Mucosa of rectum (tissue), 2 donors: ENCODE measurements around the gene FAM83D.
"Not testable (repeated sequence)": the region's sequence is repeated elsewhere in the genome, so short reads cannot be mapped to it uniquely, and the experiment has no call there.

Experiments used
- H3K27ac ChIP-seq, 2 donors: one replicate each; pipeline ENCODE4 v1.7.0; 2013; ENCODE audit warnings: inconsistent platforms in 2 of 2, low read depth in 2 of 2, low read length in 2 of 2
- H3K27me3 ChIP-seq, 2 donors: one replicate each; pipeline ENCODE4 v1.7.0; 2013; ENCODE audit warnings: low read length in 2 of 2; ENCODE audit not compliant: control insufficient read depth in 2 of 2, insufficient read depth in 2 of 2
- H3K36me3 ChIP-seq, 2 donors: one replicate each; pipeline ENCODE4 v1.7.0; 2013; ENCODE audit warnings: low read length in 2 of 2; ENCODE audit not compliant: control insufficient read depth in 2 of 2, insufficient read depth in 2 of 2
- H3K4me1 ChIP-seq, 2 donors: one replicate each; pipeline ENCODE4 v1.7.0; 2013; ENCODE audit warnings: low read length in 2 of 2, mild to moderate bottlenecking in 1 of 2; ENCODE audit not compliant: control insufficient read depth in 2 of 2, insufficient read depth in 2 of 2
- H3K4me3 ChIP-seq, 2 donors: one replicate each; pipeline ENCODE4 v1.7.0; 2013; ENCODE audit warnings: low read length in 2 of 2
- H3K9ac ChIP-seq, 2 donors: one replicate each; pipeline ENCODE4 v1.7.0; 2013; ENCODE audit warnings: low read length in 2 of 2, low read depth in 1 of 2, mild to moderate bottlenecking in 1 of 2
- H3K9me3 ChIP-seq, 2 donors: one replicate each; pipeline ENCODE4 v1.7.0; 2013; ENCODE audit warnings: low read length in 2 of 2; ENCODE audit not compliant: control insufficient read depth in 2 of 2
- donor health status: healthy.
- donor health status: Normal muscosa, but diverticular disease.

FAM83D gene

DNA sequence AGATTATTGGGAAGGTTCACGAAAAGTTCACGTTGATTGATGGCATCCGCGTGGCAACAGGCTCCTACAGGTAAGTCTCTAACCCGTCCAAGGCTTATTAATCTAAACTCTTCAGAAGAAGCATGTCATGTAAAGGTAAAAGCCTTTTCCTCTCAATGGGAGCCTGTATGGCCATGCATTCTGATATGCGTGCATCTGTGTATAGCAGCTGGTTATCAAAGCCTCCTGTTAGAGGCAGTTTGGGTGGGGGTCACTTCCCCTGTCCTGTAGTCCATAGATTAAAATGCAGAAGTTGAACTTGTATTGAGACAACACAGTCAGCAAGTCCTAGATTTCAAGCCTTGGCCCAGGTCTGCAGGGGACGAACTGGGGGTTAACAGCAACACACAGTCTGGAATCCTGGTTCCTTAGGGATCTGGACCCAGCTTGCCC is 21.7 kb downstream of the FAM83D start:
- no peaks in the 10 kb centered on the region for H3K27me3 ChIP-seq
- no peaks in the 10 kb centered on the region for H3K9me3 ChIP-seq
- H3K4me1 ChIP-seq: no peaks in the 10 kb centered on the region
- H3K27ac ChIP-seq: no peak overlapping the region
- H3K9ac ChIP-seq: no peak overlapping the region
- peaks cover 0 to 4% of the 10 kb centered on the region in 2 donors for H3K36me3 ChIP-seq
- H3K4me3 ChIP-seq: no peak overlapping the region

- H3K36me3 ChIP-seq: peaks cover 0 to 4% of the 10 kb centered on the region in 2 donors
- no peak overlapping the region for H3K9ac ChIP-seq
- H3K9me3 ChIP-seq: no peaks in the 10 kb centered on the region
- no peaks in the 10 kb centered on the region for H3K27me3 ChIP-seq
- no peaks in the 10 kb centered on the region for H3K4me1 ChIP-seq
- H3K4me3 ChIP-seq: no peak overlapping the region
- H3K27ac ChIP-seq: no peak overlapping the region
These were observed 24.0 kb downstream of the FAM83D start for GRCh38 chr20:38950254-38950653.

GRCh38 chr20:38951611-38952010 is 25.4 kb downstream of the FAM83D start:
- Histone ChIP-seq H3K4me3 (no peak overlapping the region), H3K27ac (no peak overlapping the region), H3K9ac (no peak overlapping the region), H3K9me3 (no peaks in the 10 kb centered on the region), H3K4me1 (no peaks in the 10 kb centered on the region), H3K36me3 (peaks cover 0 to 4% of the 10 kb centered on the region in 2 donors), H3K27me3 (no peaks in the 10 kb centered on the region)

GRCh38 chr20:38952153-38952552 is 25.9 kb downstream of the FAM83D start:
- H3K27ac ChIP-seq: no peak overlapping the region
- peaks cover 0 to 4% of the 10 kb centered on the region in 2 donors for H3K36me3 ChIP-seq
- H3K9ac ChIP-seq: no peak overlapping the region
- H3K4me3 ChIP-seq: no peak overlapping the region
- no peaks in the 10 kb centered on the region for H3K27me3 ChIP-seq
- H3K9me3 ChIP-seq: no peaks in the 10 kb centered on the region
- H3K4me1 ChIP-seq: no peaks in the 10 kb centered on the region

DNA sequence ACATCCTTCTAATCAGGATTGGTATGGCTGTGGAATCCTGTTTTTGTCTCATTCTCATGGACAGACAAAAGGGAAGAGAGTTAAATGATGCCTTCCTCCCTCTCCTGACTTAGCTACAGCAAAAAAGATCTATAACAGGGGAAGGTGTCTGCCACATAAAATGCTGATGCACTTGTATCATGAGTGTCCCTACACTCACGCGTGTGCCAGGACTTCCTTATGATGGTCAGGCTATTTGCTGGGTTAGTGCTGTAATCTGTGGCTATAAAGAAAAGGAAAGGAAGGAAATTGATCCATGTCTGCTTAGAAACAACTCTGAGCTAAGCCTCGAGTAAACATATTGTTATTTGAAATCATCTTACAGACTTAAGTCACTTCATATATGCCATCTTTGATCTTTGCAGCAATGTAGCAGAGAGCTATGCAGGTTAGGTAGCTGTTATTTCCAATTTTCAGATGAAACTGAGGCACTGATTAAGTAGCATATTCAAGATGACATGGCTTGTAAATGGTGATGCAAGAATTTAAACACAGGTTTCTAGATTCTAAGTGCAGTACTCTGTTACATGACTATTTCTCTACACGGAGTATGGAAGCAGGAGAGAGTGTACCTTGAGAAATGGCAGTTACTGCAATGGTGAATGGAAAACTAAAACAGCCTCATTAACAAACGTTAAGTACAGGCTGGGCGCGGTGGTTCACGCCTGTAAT is 27.6 kb downstream of the FAM83D start:
- Histone ChIP-seq H3K36me3 (peaks cover 0 to 4% of the 10 kb centered on the region in 2 donors), H3K4me1 (no peaks in the 10 kb centered on the region), H3K9me3 (no peaks in the 10 kb centered on the region), H3K9ac (no peak overlapping the region), H3K4me3 (no peak overlapping the region), H3K27ac (no peak overlapping the region), H3K27me3 (no peaks in the 10 kb centered on the region)

DNA sequence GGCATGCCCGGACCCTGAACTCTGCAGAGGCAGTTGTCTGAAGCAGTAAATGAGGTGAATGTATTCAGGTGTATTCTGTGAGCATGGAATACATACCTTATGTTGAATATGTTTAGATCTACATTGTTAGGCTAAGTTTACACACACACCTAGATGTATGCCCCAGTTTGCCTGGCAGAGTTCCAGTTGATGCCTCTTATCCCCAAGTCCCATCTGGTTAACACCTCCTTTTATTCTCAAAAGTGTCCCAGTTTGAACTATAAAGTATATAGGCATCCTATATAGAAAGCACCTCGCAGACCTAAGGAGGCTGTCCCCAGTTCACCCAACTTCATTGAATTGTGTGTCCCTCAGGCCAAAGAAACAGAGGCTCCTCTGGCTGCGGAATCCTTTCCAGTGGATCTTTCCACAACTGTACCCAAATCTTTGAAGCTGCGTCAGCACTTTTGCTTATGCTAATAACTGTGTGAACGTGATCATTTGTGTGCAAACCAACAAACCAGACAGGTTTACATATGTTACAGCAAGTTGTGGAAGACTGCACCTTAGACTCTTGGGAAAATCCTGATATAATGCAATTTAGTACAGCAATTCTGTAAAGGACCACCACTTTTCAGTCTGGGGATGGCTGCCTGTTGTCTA is 31.1 kb downstream of the FAM83D start:
- Histone ChIP-seq H3K27me3 (no peaks in the 10 kb centered on the region), H3K4me1 (peaks cover 3 to 5% of the 10 kb centered on the region in 2 donors), H3K4me3 (no peak overlapping the region), H3K36me3 (no peaks in the 10 kb centered on the region), H3K9me3 (no peaks in the 10 kb centered on the region), H3K9ac (no peak overlapping the region), H3K27ac (no peak overlapping the region)

- H3K4me1 ChIP-seq: peaks cover 6 to 10% of the 10 kb centered on the region in 2 donors
- H3K27ac ChIP-seq: no peak overlapping the region
- H3K27me3 ChIP-seq: no peaks in the 10 kb centered on the region
- no peaks in the 10 kb centered on the region for H3K9me3 ChIP-seq
- no peak overlapping the region for H3K4me3 ChIP-seq
- H3K36me3 ChIP-seq: no peaks in the 10 kb centered on the region
- no peak overlapping the region for H3K9ac ChIP-seq
These were observed 31.8 kb downstream of the FAM83D start for GRCh38 chr20:38957915-38958485.

- H3K9ac ChIP-seq, H3K9me3 ChIP-seq, H3K27me3 ChIP-seq, H3K4me3 ChIP-seq, H3K36me3 ChIP-seq, H3K27ac ChIP-seq: not testable (repeated sequence)
- peaks cover 8 to 12% of the 10 kb centered on the region in 2 donors for H3K4me1 ChIP-seq
These were observed 34.0 kb downstream of the FAM83D start for GRCh38 chr20:38960187-38960687.

- Histone ChIP-seq H3K27me3 (no peaks in the 10 kb centered on the region), H3K9ac (peak overlapping the region; percentile 71 to 72), H3K27ac (peak overlapping the region; percentile 66 to 74), H3K4me1 (peaks cover 12 to 14% of the 10 kb centered on the region in 2 donors), H3K9me3 (no peaks in the 10 kb centered on the region), H3K36me3 (peaks cover 0 to 5% of the 10 kb centered on the region in 2 donors), H3K4me3 (peak overlapping the region; percentile 74 to 95)
These were observed 35.4 kb downstream of the FAM83D start for GRCh38 chr20:38961530-38962043.
